ENCODE measurements around the gene HNRNPCL4. TPM values are rescaled to one million over a fixed set of nuclear protein-coding genes. Genes with fewer than 3 reads are reported as not detected.

The HNRNPCL4 gene
- not detected in 5 replicates for total RNA-seq (2022; extraction: Qiagen RNA extraction)

GRCh38 chr1:13165531-13165930 is at the start of gene HNRNPCL4:
Gene HNRNPCL4 (minus strand): TSS chr1:13165631. CDS start chr1:13165467, 164 bp downstream.

GRCh38 chr1:13201309-13201708 is 35.9 kb upstream of the HNRNPCL4 start, which contains the start of gene PRAMEF13:
Gene PRAMEF13 (minus strand): TSS chr1:13201409. CDS start chr1:13199589, 1,820 bp downstream.

GRCh38 chr1:13171548-13171947 is 6.1 kb upstream of the HNRNPCL4 start, which contains the start of gene PRAMEF9:
Gene PRAMEF9 (plus strand): TSS chr1:13171848. CDS start chr1:13175281, 3,433 bp downstream.

GRCh38 chr1:13155909-13156308 is 9.5 kb downstream of the HNRNPCL4 start, which contains the start of gene PRAMEF26:
Gene PRAMEF26 (minus strand): TSS chr1:13156009. CDS start chr1:13153095, 2,914 bp downstream.

GRCh38 chr1:13116754-13117153 is 48.7 kb downstream of the HNRNPCL4 start, which contains the start of gene HNRNPCL2:
Gene HNRNPCL2 (minus strand): TSS chr1:13116854. CDS start chr1:13116400, 454 bp downstream.

Other genes starting within 250 kb of the HNRNPCL4 start
- gene PRAMEF7, start 249.0 kb downstream of the HNRNPCL4 start, total RNA-seq (2022; extraction: Qiagen RNA extraction), result 0.07 to 0.15 TPM (median 0.12 TPM) in 3 of 5 replicates, not detected in the others
- not detected in 5 replicates for gene PRAMEF6, start 218.1 kb downstream of the HNRNPCL4 start, total RNA-seq (2022; extraction: Qiagen RNA extraction)
- not detected in 5 replicates for gene PRAMEF27, start 109.1 kb downstream of the HNRNPCL4 start, total RNA-seq (2022; extraction: Qiagen RNA extraction)
- gene HNRNPCL3, start 104.9 kb downstream of the HNRNPCL4 start, total RNA-seq (2022; extraction: Qiagen RNA extraction), result not detected in 5 replicates
- not detected in 5 replicates for gene PRAMEF25, start 94.9 kb downstream of the HNRNPCL4 start, total RNA-seq (2022; extraction: Qiagen RNA extraction)
- not detected in 5 replicates for gene HNRNPCL2, start 48.8 kb downstream of the HNRNPCL4 start, total RNA-seq (2022; extraction: Qiagen RNA extraction)
- gene PRAMEF26, start 9.6 kb downstream of the HNRNPCL4 start, total RNA-seq (2022; extraction: Qiagen RNA extraction), result not detected in 5 replicates
- gene PRAMEF9, start 6.2 kb upstream of the HNRNPCL4 start, total RNA-seq (2022; extraction: Qiagen RNA extraction), result not detected in 5 replicates
- gene PRAMEF13, start 35.8 kb upstream of the HNRNPCL4 start, total RNA-seq (2022; extraction: Qiagen RNA extraction), result 0.09 TPM in 1 of 5 replicates, not detected in the others
- gene PRAMEF18, start 60.5 kb upstream of the HNRNPCL4 start, total RNA-seq (2022; extraction: Qiagen RNA extraction), result not detected in 5 replicates
- gene PRAMEF5, start 88.6 kb upstream of the HNRNPCL4 start, total RNA-seq (2022; extraction: Qiagen RNA extraction), result not detected in 5 replicates
- gene PRAMEF8, start 119.5 kb upstream of the HNRNPCL4 start, total RNA-seq (2022; extraction: Qiagen RNA extraction), result 0.11 TPM in 1 of 5 replicates, not detected in the others
- gene PRAMEF33, start 137.9 kb upstream of the HNRNPCL4 start, total RNA-seq (2022; extraction: Qiagen RNA extraction), result not detected in 5 replicates
- gene PRAMEF15, start 149.9 kb upstream of the HNRNPCL4 start, total RNA-seq (2022; extraction: Qiagen RNA extraction), result not detected in 5 replicates
- not detected in 5 replicates for gene PRAMEF14, start 181.5 kb upstream of the HNRNPCL4 start, total RNA-seq (2022; extraction: Qiagen RNA extraction)
- not detected in 5 replicates for gene PRAMEF19, start 206.3 kb upstream of the HNRNPCL4 start, total RNA-seq (2022; extraction: Qiagen RNA extraction)
- not detected in 5 replicates for gene PRAMEF17, start 224.0 kb upstream of the HNRNPCL4 start, total RNA-seq (2022; extraction: Qiagen RNA extraction)
- not detected in 5 replicates for gene PRAMEF20, start 244.8 kb upstream of the HNRNPCL4 start, total RNA-seq (2022; extraction: Qiagen RNA extraction)